ENCODE results near the gene ALPK1. TPM values are rescaled to one million over a fixed set of nuclear protein-coding genes. Genes with fewer than 3 reads are reported as not detected.

Gene ALPK1
- total RNA-seq, 4 donors from 2014 or later: 17.1 to 34.8 (median 25.8) TPM

DNA sequence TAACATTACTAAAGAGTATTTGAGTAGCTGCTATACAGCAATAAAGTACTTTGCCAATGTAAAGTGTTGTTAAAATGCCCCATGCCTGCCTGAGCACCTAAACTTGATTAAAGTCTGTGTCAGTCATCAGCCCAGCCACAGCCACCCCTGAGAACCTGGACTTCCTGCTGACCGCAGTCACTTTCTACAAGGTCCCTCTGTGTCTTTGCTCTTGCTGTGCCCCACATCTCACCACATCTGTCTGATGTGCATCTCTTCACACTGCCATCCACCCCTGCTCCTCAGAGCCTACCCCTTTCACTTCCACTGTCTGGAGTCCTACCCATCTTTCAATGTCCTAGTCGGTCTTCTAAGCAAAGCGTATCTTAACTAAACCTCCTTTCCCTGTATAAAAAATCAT is 25.7 kb downstream of the ALPK1 start:
- TF ChIP-seq, protein P1, sequence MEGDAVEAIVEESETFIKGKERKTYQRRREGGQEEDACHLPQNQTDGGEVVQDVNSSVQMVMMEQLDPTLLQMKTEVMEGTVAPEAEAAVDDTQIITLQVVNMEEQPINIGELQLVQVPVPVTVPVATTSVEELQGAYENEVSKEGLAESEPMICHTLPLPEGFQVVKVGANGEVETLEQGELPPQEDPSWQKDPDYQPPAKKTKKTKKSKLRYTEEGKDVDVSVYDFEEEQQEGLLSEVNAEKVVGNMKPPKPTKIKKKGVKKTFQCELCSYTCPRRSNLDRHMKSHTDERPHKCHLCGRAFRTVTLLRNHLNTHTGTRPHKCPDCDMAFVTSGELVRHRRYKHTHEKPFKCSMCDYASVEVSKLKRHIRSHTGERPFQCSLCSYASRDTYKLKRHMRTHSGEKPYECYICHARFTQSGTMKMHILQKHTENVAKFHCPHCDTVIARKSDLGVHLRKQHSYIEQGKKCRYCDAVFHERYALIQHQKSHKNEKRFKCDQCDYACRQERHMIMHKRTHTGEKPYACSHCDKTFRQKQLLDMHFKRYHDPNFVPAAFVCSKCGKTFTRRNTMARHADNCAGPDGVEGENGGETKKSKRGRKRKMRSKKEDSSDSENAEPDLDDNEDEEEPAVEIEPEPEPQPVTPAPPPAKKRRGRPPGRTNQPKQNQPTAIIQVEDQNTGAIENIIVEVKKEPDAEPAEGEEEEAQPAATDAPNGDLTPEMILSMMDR (IDR thresholded peaks at IDR 0.05; ENCODE audit: low read depth): no peak

DNA sequence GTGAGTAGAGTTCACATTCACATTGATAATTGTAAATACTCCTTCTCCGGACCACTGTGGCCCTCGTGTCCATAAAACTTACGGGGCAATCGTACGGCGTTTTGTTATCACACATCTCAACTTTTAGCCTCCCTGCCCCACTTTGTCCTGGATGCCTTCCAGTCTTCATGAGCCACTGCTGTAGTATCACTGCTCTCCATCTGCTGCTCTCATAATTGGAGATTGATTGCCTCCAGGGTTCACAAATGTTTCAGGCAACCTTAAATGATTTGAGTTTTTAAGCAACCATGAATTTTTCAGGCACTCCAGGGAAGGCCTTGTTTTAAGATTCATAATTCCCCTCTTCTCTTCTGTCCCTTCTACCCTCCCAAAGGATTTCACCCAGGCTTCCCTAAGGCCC is 28.4 kb downstream of the ALPK1 start:
- TF ChIP-seq, protein P1 (IDR thresholded peaks at IDR 0.05; ENCODE audit: low read depth): no peak

DNA sequence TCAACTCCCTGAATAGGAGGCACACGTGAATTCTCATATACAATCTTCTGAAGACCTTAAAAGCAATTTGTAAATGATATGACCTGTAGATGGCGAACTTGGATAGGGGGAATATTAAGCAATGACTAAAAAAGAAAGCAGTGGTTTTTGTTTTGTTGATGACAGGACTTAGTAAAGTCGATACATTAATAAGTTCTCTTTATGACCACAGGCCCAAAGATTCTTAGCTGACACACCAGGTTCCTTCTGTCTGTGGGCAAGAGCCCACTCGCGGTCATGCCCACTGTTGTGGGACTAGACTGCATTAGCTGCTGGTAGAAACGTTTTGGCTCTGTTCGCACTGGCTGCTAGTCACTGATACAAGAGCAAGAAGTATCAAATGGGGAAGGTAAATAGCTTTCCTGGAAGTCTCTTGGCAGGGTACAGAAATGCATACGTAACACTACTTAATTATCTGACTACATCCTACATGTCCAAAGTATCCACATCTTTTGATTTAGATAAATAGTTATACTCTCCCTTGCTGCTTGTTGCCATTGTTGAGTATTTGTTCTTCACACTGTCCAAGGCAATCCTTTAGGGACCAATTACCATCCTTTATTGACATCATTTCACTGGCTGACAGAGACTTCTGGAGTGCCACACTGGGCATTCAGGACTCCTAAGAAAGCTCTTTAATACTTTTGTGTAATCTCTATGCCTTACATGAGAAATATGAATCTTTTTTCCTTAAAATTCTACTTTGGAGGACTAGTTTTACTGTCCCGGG is 31.0 kb downstream of the ALPK1 start:
- TF ChIP-seq, protein P1 (IDR thresholded peaks at IDR 0.05; ENCODE audit: low read depth): no peak

DNA sequence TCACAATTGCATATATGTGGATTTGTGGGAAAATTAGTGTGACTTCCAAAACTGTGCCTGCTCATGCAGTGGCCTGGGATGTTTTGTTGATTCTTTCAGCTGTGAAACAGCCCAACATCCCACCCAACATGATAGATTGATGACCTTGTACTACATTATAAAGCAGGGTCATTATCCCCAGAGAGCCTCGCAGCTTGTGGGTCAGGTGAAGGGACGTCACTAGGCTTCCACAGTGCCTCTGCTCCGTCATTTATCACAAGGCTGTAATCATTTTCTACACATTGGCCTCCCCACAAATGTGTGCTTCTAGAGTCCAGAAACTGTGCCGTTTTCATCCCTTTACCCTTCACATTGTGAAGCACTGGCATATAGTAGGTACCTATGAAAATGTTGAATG is 31.6 kb downstream of the ALPK1 start:
- TF ChIP-seq, protein P1 (IDR thresholded peaks at IDR 0.05; ENCODE audit: low read depth): no peak

DNA sequence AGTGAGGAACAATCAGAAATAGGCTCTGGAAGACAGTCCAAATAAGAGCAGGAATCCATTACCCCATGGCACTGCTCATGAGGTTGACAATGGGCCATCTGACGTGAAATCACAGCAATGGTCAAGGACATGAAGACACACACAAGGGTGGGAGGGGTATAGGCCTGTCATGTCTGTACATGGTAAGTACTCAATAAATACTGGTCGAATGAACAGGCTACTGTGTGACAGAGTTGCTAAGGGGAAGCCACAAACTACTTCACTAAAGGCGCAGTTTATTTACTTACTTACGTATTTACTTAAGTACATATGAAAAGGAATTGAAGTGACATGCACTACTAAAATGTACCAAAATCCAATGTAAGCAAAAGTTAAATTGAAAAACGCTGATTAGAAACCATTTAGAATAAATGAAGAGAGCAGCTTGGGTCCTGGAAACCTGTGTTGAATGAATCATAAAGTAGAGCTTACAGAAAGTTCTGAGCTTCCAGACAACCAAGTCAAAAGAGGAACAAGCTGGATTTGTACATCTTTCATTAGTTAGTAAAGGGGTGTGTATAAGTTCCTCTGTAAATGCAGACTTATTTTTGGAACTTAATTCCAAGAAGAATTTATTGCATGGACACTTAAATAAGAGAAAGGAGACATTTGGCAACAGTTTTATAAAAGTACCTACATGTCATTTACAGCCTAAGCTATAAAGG is 32.7 kb downstream of the ALPK1 start:
- TF ChIP-seq, protein P1 (IDR thresholded peaks at IDR 0.05; ENCODE audit: low read depth): no peak

DNA sequence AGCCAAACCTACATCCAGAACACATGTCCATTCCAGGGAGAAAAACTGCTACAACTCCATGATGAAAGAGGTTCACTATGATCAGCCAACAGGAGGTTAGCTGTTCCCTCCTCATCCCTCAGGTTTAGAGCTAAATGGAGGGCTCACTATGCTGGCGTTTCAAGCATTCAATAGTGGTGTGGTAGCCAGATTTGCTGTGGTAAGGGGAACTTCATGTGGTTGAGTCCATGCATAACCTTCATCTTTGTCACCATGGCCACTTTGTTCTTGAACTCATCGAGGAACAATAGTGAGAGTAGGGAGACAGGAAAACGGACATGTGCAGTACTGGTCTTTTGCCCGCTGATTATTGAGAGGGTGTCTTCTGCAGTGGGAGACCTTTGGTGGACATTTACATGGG is 33.8 kb downstream of the ALPK1 start:
- TF ChIP-seq, protein P1 (IDR thresholded peaks at IDR 0.05; ENCODE audit: low read depth): no peak

DNA sequence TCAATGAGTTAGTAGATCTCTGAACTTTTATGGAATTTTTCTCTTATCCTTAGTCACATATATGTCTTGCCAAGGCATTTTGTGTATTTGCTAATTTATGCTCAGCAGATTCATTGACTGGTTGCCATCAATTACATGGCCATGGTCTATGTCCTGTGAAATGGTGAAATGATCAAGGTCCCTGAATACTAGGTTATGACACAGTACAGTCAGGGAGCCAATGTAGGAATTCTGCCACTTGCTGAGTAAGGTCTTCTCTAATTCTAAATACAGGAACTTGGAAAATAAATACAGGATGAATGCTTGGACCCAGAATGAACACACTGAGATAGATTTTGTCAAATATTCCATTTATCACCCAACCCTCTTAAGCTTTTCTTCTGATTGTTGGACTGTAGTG is 35.2 kb downstream of the ALPK1 start:
- TF ChIP-seq, protein P1 (IDR thresholded peaks at IDR 0.05; ENCODE audit: low read depth): no peak
